Lower leg skin (tissue), 3 donors: ENCODE measurements around the gene RNF34.

Experiments used
- CTCF ChIP-seq, 3 donors: fragments of 450-650 bp; IDR thresholded peaks; one replicate each; pipeline ENCODE4 v1.5.1; 2016; ENCODE audit warnings: antibody characterized with exemption in 3 of 3, mild to moderate bottlenecking in 3 of 3, moderate library complexity in 2 of 3
- POLR2A ChIP-seq, 2 donors: fragments of 450-650 bp; IDR thresholded peaks; one replicate each; pipeline ENCODE4 v1.6.1; 2016 to 2017; ENCODE audit warnings: antibody characterized with exemption in 2 of 2, mild to moderate bottlenecking in 1 of 2, moderate library complexity in 1 of 2

DNA sequence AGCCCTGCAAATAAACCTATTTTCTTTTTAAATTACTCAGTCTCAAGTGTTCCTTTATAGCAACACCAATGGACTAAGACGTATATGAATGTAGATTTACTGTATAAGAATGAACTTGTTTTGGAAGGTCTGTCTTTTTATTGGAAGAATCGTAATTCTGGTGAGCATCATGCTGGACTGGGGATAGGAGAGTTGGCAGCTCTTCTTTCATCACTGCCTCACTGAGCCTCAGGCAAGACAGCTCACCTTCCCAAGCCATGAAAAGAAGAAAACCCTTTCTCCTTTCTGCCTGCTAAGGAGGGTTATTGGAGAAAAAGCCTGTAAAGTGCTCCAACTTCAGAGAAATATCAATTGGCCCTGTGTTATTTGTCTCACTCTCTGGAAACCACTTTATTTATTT lies 9.1 kb upstream of the RNF34 start:
- TF ChIP-seq CTCF (IDR thresholded peaks at IDR 0.05) (no peak), POLR2A (IDR thresholded peaks at IDR 0.05) (no peak)
